Neural crest cell (in vitro differentiated cells): ENCODE results near the gene LRRFIP2. TPM values are rescaled to one million over a fixed set of nuclear protein-coding genes. Genes with fewer than 3 reads are reported as not detected.
A peak's percentile ranks its signal among the peaks of the same experiment; 100 is the strongest.
"Not testable (repeated sequence)": the region's sequence is repeated elsewhere in the genome, so short reads cannot be mapped to it uniquely, and the experiment has no call there.

Source experiments
- DNase-seq: peaks from one replicate; pipeline ENCODE4 v3.0.0; 2021; ENCODE audit warnings: low read depth, mixed read lengths, low spot score
- H3K27ac Mint-ChIP-seq: one replicate; pipeline ENCODE4 v1.8.0; 2021; ENCODE audit warnings: mild to moderate bottlenecking, mixed read lengths; ENCODE audit not compliant: unreplicated experiment
- H3K27me3 Mint-ChIP-seq: 2 replicates; pipeline ENCODE4 v1.8.0; 2021; ENCODE audit warnings: low read depth, mild to moderate bottlenecking, mixed read lengths
- H3K36me3 Mint-ChIP-seq: 2 replicates; pipeline ENCODE4 v1.8.0; 2021; ENCODE audit warnings: low read depth, mild to moderate bottlenecking, mixed read lengths
- H3K4me1 Mint-ChIP-seq: 2 replicates; pipeline ENCODE4 v1.8.0; 2021; ENCODE audit warnings: mixed read lengths
- H3K4me3 Mint-ChIP-seq: one replicate; pipeline ENCODE4 v1.8.0; 2021; ENCODE audit warnings: mild to moderate bottlenecking, mixed read lengths
- H3K9me3 Mint-ChIP-seq: 2 replicates; pipeline ENCODE4 v1.8.0; 2021; ENCODE audit warnings: mixed read lengths
- CTCF ChIP-seq: fragments of 200-600 bp; sonication (generic); conservative IDR thresholded peaks from 2 replicates; pipeline ENCODE4 v1.5.0; 2021; ENCODE audit warnings: antibody characterized with exemption, mild to moderate bottlenecking
- total RNA-seq: library from RNA; stranded (reverse); gene quantifications from 2 replicates; pipeline ENCODE4 v1.2.1, GENCODE V29; 2021

The LRRFIP2 gene
- total RNA-seq, 1 donor from 2014 or later, result 37.2 TPM

GRCh38 chr3:37071921-37072320 is 102.5 kb downstream of the LRRFIP2 start:
- Mint-ChIP-seq H3K36me3 (peaks cover 16% of the 10 kb centered on the region), H3K4me1 (no peaks in the 10 kb centered on the region), H3K27me3 (no peaks in the 10 kb centered on the region), H3K4me3 (no peak overlapping the region), H3K9me3 (no peaks in the 10 kb centered on the region), H3K27ac (no peak overlapping the region)
- no peak for TF ChIP-seq CTCF
- no peak for DNase-seq

GRCh38 chr3:37068031-37068430 is 106.4 kb downstream of the LRRFIP2 start:
- no peaks in the 10 kb centered on the region for H3K9me3 Mint-ChIP-seq
- H3K4me1 Mint-ChIP-seq, result no peaks in the 10 kb centered on the region
- H3K36me3 Mint-ChIP-seq, result peaks cover 14% of the 10 kb centered on the region
- H3K4me3 Mint-ChIP-seq, result no peak overlapping the region
- H3K27me3 Mint-ChIP-seq, result no peaks in the 10 kb centered on the region
- DNase-seq, result no peak
- no peak for TF ChIP-seq CTCF
- no peak overlapping the region for H3K27ac Mint-ChIP-seq

- H3K36me3 Mint-ChIP-seq, result peaks cover 14% of the 10 kb centered on the region
- H3K4me1 Mint-ChIP-seq, result no peaks in the 10 kb centered on the region
- no peak for TF ChIP-seq CTCF
These were observed 106.8 kb downstream of the LRRFIP2 start for GRCh38 chr3:37067577-37067976.

GRCh38 chr3:37064747-37065146 is 109.6 kb downstream of the LRRFIP2 start:
- no peak for DNase-seq
- H3K4me1 Mint-ChIP-seq, result peaks cover 5% of the 10 kb centered on the region
- H3K27ac Mint-ChIP-seq, result no peak overlapping the region
- no peaks in the 10 kb centered on the region for H3K27me3 Mint-ChIP-seq
- no peak overlapping the region for H3K4me3 Mint-ChIP-seq
- no peak for TF ChIP-seq CTCF
- H3K9me3 Mint-ChIP-seq, result no peaks in the 10 kb centered on the region
- peaks cover 24% of the 10 kb centered on the region for H3K36me3 Mint-ChIP-seq

More at GRCh38 chr3:37067577-37067976, 106.8 kb downstream of the LRRFIP2 start:
- DNase-seq, result no peak
- Mint-ChIP-seq H3K27ac (no peak overlapping the region), H3K9me3 (no peaks in the 10 kb centered on the region), H3K4me3 (no peak overlapping the region), H3K27me3 (no peaks in the 10 kb centered on the region)

- Mint-ChIP-seq H3K27me3 (no peaks in the 10 kb centered on the region), H3K9me3 (no peaks in the 10 kb centered on the region), H3K27ac (no peak overlapping the region), H3K36me3 (peaks cover 23% of the 10 kb centered on the region), H3K4me3 (no peak overlapping the region), H3K4me1 (peaks cover 5% of the 10 kb centered on the region)
- no peak for TF ChIP-seq CTCF
- DNase-seq, result no peak
These were observed 116.3 kb downstream of the LRRFIP2 start for GRCh38 chr3:37058117-37058516.

GRCh38 chr3:37056826-37057225 is 117.6 kb downstream of the LRRFIP2 start:
- no peak for DNase-seq
- peaks cover 20% of the 10 kb centered on the region for H3K36me3 Mint-ChIP-seq
- H3K27me3 Mint-ChIP-seq, result no peaks in the 10 kb centered on the region
- TF ChIP-seq CTCF, result no peak
- H3K27ac Mint-ChIP-seq, result peak overlapping the region; percentile 1
- H3K4me3 Mint-ChIP-seq, result no peak overlapping the region
- peaks cover 3% of the 10 kb centered on the region for H3K4me1 Mint-ChIP-seq
- no peaks in the 10 kb centered on the region for H3K9me3 Mint-ChIP-seq

GRCh38 chr3:37055077-37055476 is 119.3 kb downstream of the LRRFIP2 start:
- not testable (repeated sequence) for DNase-seq, H3K4me3 Mint-ChIP-seq, H3K27me3 Mint-ChIP-seq, H3K9me3 Mint-ChIP-seq, H3K4me1 Mint-ChIP-seq, H3K27ac Mint-ChIP-seq
- H3K36me3 Mint-ChIP-seq, result peaks cover 15% of the 10 kb centered on the region
